DND-41 (cell line): ENCODE results near the gene ATP6V1G1.

ENCODE experiments used
- ATAC-seq: fragments of 200-7000 bp; cut with Tn5 transposase; 3 replicates; pipeline ENCODE4 v1.9.1; 2021; ENCODE audit warnings: low read depth; ENCODE audit not compliant: insufficient read depth
- DNase-seq: peaks from one replicate; pipeline ENCODE4 v3.0.0-alpha.2; 2020
- H2AFZ ChIP-seq: 2 replicates; pipeline ENCODE4 v1.6.0; 2012; ENCODE audit warnings: low read depth, low read length
- H3K27ac ChIP-seq: 2 replicates; pipeline ENCODE4 v1.5.1; 2012; ENCODE audit warnings: low read length, inconsistent platforms
- H3K27me3 ChIP-seq: fragments of 200-600 bp; sonication (generic); 2 replicates; pipeline ENCODE4 v1.6.0; 2012; ENCODE audit warnings: low read length, mild to moderate bottlenecking, inconsistent platforms; ENCODE audit not compliant: insufficient read depth, poor library complexity
- H3K36me3 ChIP-seq: 2 replicates; pipeline ENCODE4 v1.5.1; 2012; ENCODE audit warnings: low read length, inconsistent platforms; ENCODE audit not compliant: insufficient read depth
- H3K4me1 ChIP-seq: 2 replicates; pipeline ENCODE4 v1.5.1; 2012; ENCODE audit warnings: mild to moderate bottlenecking, low read length; ENCODE audit not compliant: insufficient read depth
- H3K4me2 ChIP-seq: 2 replicates; pipeline ENCODE4 v1.6.0; 2012; ENCODE audit warnings: mild to moderate bottlenecking, moderate library complexity, low read length, inconsistent platforms; ENCODE audit not compliant: insufficient read depth
- H3K4me3 ChIP-seq, 2 experiments: fragments of 200-600 bp in 1 of 2; shearing (Covaris generic) in 1 of 2; 2 replicates each; pipeline ENCODE4 v1.5.1; 2012 to 2016; ENCODE audit warnings: inconsistent platforms in 2 of 2, low read length in 2 of 2, mild to moderate bottlenecking in 2 of 2, low read depth in 1 of 2, moderate library complexity in 1 of 2
- H3K79me2 ChIP-seq: 2 replicates; pipeline ENCODE4 v1.6.0; 2012; ENCODE audit warnings: low read length, inconsistent platforms; ENCODE audit not compliant: insufficient read depth
- H3K9ac ChIP-seq: 2 replicates; pipeline ENCODE4 v1.6.0; 2012; ENCODE audit warnings: low read depth, mild to moderate bottlenecking, inconsistent platforms, low read length, moderate library complexity
- H3K9me3 ChIP-seq: 2 replicates; pipeline ENCODE4 v1.5.1; 2012; ENCODE audit warnings: low read length, moderate library complexity, mild to moderate bottlenecking, inconsistent platforms; ENCODE audit not compliant: insufficient read depth, severe bottlenecking
- H4K20me1 ChIP-seq: 2 replicates; pipeline ENCODE4 v1.6.0; 2012; ENCODE audit warnings: low read length; ENCODE audit not compliant: insufficient read depth
- CTCF ChIP-seq: IDR thresholded peaks from 2 replicates; pipeline ENCODE4 v1.5.1; 2012; ENCODE audit warnings: borderline replicate concordance, low read length, moderate library complexity, mild to moderate bottlenecking; ENCODE audit not compliant: poor library complexity, severe bottlenecking; ENCODE audit errors: extremely low read depth
- EZH2 ChIP-seq: IDR thresholded peaks from 3 replicates; pipeline ENCODE4 v1.6.1; 2012; ENCODE audit warnings: borderline replicate concordance, low read depth, mild to moderate bottlenecking, moderate library complexity, low read length, inconsistent platforms; ENCODE audit not compliant: severe bottlenecking

Gene ATP6V1G1

GRCh38 chr9:114551750-114552685 is 35.6 kb upstream of the ATP6V1G1 start:
- no peaks in the 10 kb centered on the region for H3K79me2 ChIP-seq
- H2AFZ ChIP-seq, result no peak overlapping the region
- DNase-seq, result no peak
- no peaks in the 10 kb centered on the region for H4K20me1 ChIP-seq
- TF ChIP-seq CTCF (no peak), EZH2 (no peak)
- H3K9ac ChIP-seq, result no peak overlapping the region
- no peaks in the 10 kb centered on the region for H3K27me3 ChIP-seq
- H3K36me3 ChIP-seq, result no peaks in the 10 kb centered on the region
- no peak for ATAC-seq
- no peak overlapping the region for H3K4me3 ChIP-seq
- H3K4me1 ChIP-seq, result no peaks in the 10 kb centered on the region
- no peaks in the 10 kb centered on the region for H3K9me3 ChIP-seq
- H3K4me2 ChIP-seq, result no peak overlapping the region
- H3K27ac ChIP-seq, result no peak overlapping the region

- H4K20me1 ChIP-seq, result no peaks in the 10 kb centered on the region
- H2AFZ ChIP-seq, result no peak overlapping the region
- no peaks in the 10 kb centered on the region for H3K79me2 ChIP-seq
- TF ChIP-seq CTCF, result no peak
- no peak for DNase-seq
- no peaks in the 10 kb centered on the region for H3K27me3 ChIP-seq
- no peaks in the 10 kb centered on the region for H3K4me1 ChIP-seq
- no peak overlapping the region for H3K4me3 ChIP-seq
- no peak overlapping the region for H3K27ac ChIP-seq
- H3K9ac ChIP-seq, result no peak overlapping the region
- no peak overlapping the region for H3K4me2 ChIP-seq
- no peak for ATAC-seq
- H3K9me3 ChIP-seq, result no peaks in the 10 kb centered on the region
- no peaks in the 10 kb centered on the region for H3K36me3 ChIP-seq
Observed at GRCh38 chr9:114552706-114553105, 34.9 kb upstream of the ATP6V1G1 start.

- Histone ChIP-seq H2AFZ (no peak overlapping the region), H3K36me3 (no peaks in the 10 kb centered on the region), H3K27ac (no peak overlapping the region), H3K4me2 (no peak overlapping the region), H3K4me3 (no peak overlapping the region), H4K20me1 (no peaks in the 10 kb centered on the region), H3K9me3 (no peaks in the 10 kb centered on the region), H3K79me2 (no peaks in the 10 kb centered on the region), H3K27me3 (no peaks in the 10 kb centered on the region), H3K9ac (no peak overlapping the region), H3K4me1 (no peaks in the 10 kb centered on the region)
- TF ChIP-seq EZH2 (no peak), CTCF (no peak)
- no peak for ATAC-seq
- DNase-seq, result no peak
Observed at GRCh38 chr9:114553202-114553601, 34.4 kb upstream of the ATP6V1G1 start.
